ENCODE data around the gene CCDC194. TPM values are rescaled to one million over a fixed set of nuclear protein-coding genes. Genes with fewer than 3 reads are reported as not detected.

Gene CCDC194
- total and polyA plus RNA-seq, 8 donors, result 0.23 to 0.56 TPM; not detected in 6

- H3K36me3 ChIP-seq, result peaks cover 0 to 3% (median 0%) of the 10 kb centered on the region in 3 donors
- peaks cover 0 to 5% (median 0%) of the 10 kb centered on the region in 3 donors for H3K4me1 ChIP-seq
- no peak for ATAC-seq
- no peak overlapping the region for H3K4me3 ChIP-seq
- WGBS, 2 donors, result 92 to 95% methylated on average over 20 of the region's 20 CpGs
- H3K27me3 ChIP-seq, result no peaks in the 10 kb centered on the region
- DNase-seq, result peak in 1 of 6 donors; percentile 76
- no peak for FAIRE-seq
- no peaks in the 10 kb centered on the region for H3K9me3 ChIP-seq
- H3K27ac ChIP-seq, result no peak overlapping the region
- TF ChIP-seq, protein P1, sequence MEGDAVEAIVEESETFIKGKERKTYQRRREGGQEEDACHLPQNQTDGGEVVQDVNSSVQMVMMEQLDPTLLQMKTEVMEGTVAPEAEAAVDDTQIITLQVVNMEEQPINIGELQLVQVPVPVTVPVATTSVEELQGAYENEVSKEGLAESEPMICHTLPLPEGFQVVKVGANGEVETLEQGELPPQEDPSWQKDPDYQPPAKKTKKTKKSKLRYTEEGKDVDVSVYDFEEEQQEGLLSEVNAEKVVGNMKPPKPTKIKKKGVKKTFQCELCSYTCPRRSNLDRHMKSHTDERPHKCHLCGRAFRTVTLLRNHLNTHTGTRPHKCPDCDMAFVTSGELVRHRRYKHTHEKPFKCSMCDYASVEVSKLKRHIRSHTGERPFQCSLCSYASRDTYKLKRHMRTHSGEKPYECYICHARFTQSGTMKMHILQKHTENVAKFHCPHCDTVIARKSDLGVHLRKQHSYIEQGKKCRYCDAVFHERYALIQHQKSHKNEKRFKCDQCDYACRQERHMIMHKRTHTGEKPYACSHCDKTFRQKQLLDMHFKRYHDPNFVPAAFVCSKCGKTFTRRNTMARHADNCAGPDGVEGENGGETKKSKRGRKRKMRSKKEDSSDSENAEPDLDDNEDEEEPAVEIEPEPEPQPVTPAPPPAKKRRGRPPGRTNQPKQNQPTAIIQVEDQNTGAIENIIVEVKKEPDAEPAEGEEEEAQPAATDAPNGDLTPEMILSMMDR (IDR thresholded peaks at IDR 0.05), result no peak
- intact Hi-C loops (cut with DNase I), result no loop called here
These were observed 29.6 kb upstream of the CCDC194 start for GRCh38 chr19:17423429-17424208.

DNA sequence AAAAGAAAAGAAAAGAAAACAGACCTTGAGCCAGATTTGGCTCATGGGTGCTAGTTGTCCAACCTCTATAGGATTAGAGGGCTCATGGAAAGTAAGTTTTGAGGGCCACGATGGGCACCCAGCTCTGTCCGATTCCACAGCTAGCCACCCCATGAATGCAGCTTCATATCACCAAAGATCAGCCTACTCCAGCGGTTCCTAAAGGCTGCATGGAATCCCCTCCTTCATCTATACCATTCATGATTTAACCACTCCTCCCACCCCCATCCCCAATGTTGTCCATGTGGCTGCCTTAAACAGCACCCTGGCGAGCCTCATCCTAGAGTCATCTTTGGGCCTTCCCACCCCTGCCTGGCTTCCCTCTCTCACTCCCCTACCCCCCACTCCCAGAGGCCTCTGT, 27.9 kb upstream of the CCDC194 start:
- no peak for FAIRE-seq
- no peaks in the 10 kb centered on the region for H3K9me3 ChIP-seq
- 97% methylated on average over 4 of the region's 4 CpGs for WGBS, 2 donors
- H3K27me3 ChIP-seq, result no peaks in the 10 kb centered on the region
- H3K36me3 ChIP-seq, result peaks cover 0 to 3% (median 0%) of the 10 kb centered on the region in 3 donors
- TF ChIP-seq, protein P1 (IDR thresholded peaks at IDR 0.05), result no peak
- H3K27ac ChIP-seq, result no peak overlapping the region
- no peak overlapping the region for H3K4me3 ChIP-seq
- intact Hi-C loops (cut with DNase I), result no loop called here
- peaks cover 0 to 5% (median 0%) of the 10 kb centered on the region in 3 donors for H3K4me1 ChIP-seq
- no peak for ATAC-seq
- no peak for DNase-seq

DNA sequence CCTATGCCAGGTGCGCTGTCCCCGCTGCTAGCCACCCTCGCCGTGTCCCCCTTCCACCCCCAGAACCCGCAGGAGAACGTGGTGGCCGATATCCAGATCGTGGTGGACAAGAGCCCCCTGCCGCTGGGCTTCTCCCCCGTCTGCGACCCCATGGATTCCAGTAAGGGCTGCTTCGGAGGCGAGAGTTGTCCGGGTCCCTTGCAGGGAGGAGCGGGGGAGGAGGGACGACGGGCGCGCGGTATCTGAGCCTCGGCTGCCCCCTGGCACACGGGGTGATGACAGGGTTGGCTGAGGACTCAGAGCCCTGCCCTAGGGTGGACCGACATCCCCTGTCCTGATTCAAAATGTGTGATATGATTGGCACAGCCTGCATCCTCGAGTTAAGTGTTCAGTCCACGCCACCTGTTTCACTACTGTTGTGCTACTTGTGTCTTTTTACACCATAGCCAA, 26.5 kb upstream of the CCDC194 start:
- Histone ChIP-seq H3K27me3 (no peaks in the 10 kb centered on the region), H3K4me1 (peaks cover 0 to 5% (median 0%) of the 10 kb centered on the region in 3 donors), H3K4me3 (peak overlapping the region; percentile 70 to 90 (median 86)), H3K27ac (no peak overlapping the region), H3K36me3 (peaks cover 0 to 3% (median 0%) of the 10 kb centered on the region in 3 donors), H3K9me3 (no peaks in the 10 kb centered on the region)
- intact Hi-C loops (cut with DNase I), result no loop called here
- FAIRE-seq (no peak), ATAC-seq (peak in 3 of 4 donors; percentile 11 to 39 (median 23)), DNase-seq (peak in 4 of 6 donors; percentile 39 to 79 (median 60))
- WGBS, 2 donors, result 11 to 12% methylated on average over 25 of the region's 25 CpGs
- TF ChIP-seq, protein P1 (IDR thresholded peaks at IDR 0.05), result no peak

GRCh38 chr19:17419621-17420474, 25.9 kb upstream of the CCDC194 start, which contains the start of gene MVB12A:
Gene MVB12A (plus strand): TSS chr19:17420047. CDS start chr19:17420136, 89 bp downstream.
- WGBS, 2 donors, result 0 to 1% methylated on average over 54 to 85 of the region's 85 CpGs
- FAIRE-seq (peak; percentile 89), DNase-seq (peak; percentile 94 to 98 (median 98)), ATAC-seq (peak; percentile 97 to 98 (median 98))
- no peaks in the 10 kb centered on the region for H3K9me3 ChIP-seq
- TF ChIP-seq, protein P1 (IDR thresholded peaks at IDR 0.05), result no peak
- peak within 1 kb of the TSS; percentile 31 to 84 (median 62) for H3K27ac ChIP-seq
- intact Hi-C loops (cut with DNase I), result no loop called here
- H3K4me1 ChIP-seq, result peaks cover 0 to 5% (median 0%) of the 10 kb centered on the region in 3 donors
- H3K36me3 ChIP-seq, result peaks cover 0 to 3% (median 0%) of the 10 kb centered on the region in 3 donors
- peak within 1 kb of the TSS; percentile 70 to 90 (median 86) for H3K4me3 ChIP-seq
- no peaks in the 10 kb centered on the region for H3K27me3 ChIP-seq
